SH-SY5Y (cell line): ENCODE data around the gene TENT4A.

Source experiments
- GATA2 ChIP-seq: IDR thresholded peaks from 2 replicates; pipeline ENCODE4 v1.6.1; 2011; ENCODE audit warnings: mild to moderate bottlenecking, low read depth, low read length
- GATA3 ChIP-seq: IDR thresholded peaks from 2 replicates; pipeline ENCODE4 v1.6.1; 2011; ENCODE audit warnings: low read depth, mild to moderate bottlenecking, low read length, moderate library complexity

- no peak for TF ChIP-seq GATA3
- TF ChIP-seq GATA2 = no peak
These were observed 15.6 kb downstream of the TENT4A start for GRCh38 chr5:6728795-6729183.
